Mammary epithelial cell (primary cell): ENCODE results near the gene ZNF143.

Experiments
- CTCF ChIP-seq, 2 donors: IDR thresholded peaks in 1 of 2; conservative IDR thresholded peaks in 1 of 2; 2 replicates each; pipeline ENCODE4 v1.5.1; 2011 to 2012; ENCODE audit warnings: inconsistent platforms in 2 of 2, low read length in 2 of 2, mild to moderate bottlenecking in 2 of 2, control low read depth in 1 of 2, low read depth in 1 of 2; ENCODE audit not compliant: insufficient read depth in 1 of 2; ENCODE audit errors: extremely low read depth in 1 of 2
- EZH2 ChIP-seq: IDR thresholded peaks from 2 replicates; pipeline ENCODE4 v1.6.1; 2012; ENCODE audit warnings: low read length, inconsistent platforms, borderline replicate concordance

DNA sequence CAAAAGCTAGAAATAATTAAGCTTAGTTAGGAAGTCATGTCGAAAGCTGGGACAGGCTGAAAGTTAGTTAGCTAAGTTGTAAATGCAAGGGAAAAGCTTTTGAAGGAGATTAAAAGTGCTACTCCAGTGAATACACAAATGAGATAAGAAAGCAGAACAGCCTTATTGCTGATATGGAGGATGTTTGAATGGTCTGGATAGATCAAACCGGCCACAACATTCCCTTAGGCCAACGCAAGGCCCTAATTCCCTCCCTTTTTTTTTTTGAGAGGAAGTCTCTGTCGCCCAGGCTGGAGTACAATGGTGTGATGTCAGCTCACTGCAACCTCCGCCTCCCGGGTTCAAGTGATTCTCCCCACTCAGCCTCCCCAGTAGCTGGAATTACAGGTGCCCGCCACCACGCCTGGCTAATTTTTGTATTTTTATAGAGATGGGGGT lies 89.4 kb downstream of the ZNF143 start:
- no peak for TF ChIP-seq CTCF (conservative IDR thresholded peaks at IDR 0.05 in 1 of 2, IDR thresholded peaks at IDR 0.05 in 1 of 2; ENCODE audit: extremely low read depth in 1 of 2, insufficient read depth in 1 of 2, low read depth in 1 of 2, low read length in 2 of 2)
- TF ChIP-seq EZH2, result no peak
